Fibroblast of skin of left biceps (primary cell): ENCODE results near the gene GPR18.

ENCODE experiments used
- DNase-seq, 2 experiments: peaks; one replicate each; pipeline ENCODE4 v3.0.0-alpha.2; 2013; ENCODE audit warnings: low read depth in 2 of 2

The GPR18 gene

GRCh38 chr13:99290894-99291293 is 32.7 kb upstream of the GPR18 start:
- no peak for DNase-seq

DNA sequence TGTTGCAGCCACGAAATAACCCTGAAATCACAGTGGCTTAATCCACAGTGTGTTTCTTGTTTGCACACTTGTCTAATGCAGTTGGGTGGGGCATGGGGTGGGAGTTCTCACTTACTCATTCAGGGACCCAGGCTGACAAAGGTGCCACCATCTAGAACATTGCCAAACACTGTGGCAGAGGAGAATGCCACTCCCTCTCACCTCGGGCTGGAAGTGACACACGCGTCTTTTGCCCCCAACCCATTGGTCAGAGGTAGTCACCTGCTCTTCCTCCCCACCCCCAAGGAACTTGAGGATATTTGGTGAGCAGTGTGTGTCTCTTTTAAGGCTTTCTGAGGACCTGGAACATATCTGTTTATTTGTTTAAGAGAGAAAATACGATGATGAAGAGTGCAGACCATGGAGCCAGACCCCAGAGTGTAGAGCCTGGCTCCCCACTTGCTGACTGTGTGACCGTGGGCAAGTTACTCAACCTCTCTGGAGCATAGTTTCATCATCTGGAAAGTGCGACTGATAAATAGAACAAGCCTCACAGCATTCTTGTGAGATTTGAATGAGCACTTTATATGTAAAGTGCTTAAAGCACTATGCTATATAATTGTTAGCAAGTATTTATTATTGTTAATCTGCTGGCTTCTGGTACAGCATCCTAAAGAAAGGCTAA is 31.6 kb upstream of the GPR18 start:
- no peak for DNase-seq

- no peak for DNase-seq
Measured at GRCh38 chr13:99289271-99289670, 31.1 kb upstream of the GPR18 start.

DNA sequence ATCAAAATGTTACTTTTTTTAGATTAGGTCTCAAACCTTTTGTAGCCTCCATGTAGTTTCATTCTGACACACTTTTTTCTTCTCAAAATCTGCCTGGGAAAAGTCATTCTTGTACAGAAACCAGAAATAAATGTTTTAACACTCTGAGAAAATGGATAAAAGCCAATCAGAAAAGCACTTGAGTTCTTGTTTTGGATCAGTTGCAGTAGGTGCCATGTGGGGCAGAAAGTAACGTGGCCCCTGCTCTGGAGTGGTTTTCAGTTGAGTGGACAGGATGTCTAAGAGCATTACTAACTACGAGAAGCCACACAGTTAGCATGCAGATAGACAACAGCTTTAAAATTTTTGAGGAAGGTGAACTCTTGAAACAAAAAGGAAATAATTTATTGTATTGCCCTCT is 29.9 kb upstream of the GPR18 start:
- DNase-seq, result no peak

GRCh38 chr13:99287551-99287950 is 29.4 kb upstream of the GPR18 start:
- DNase-seq, result no peak

- no peak for DNase-seq
Measured at GRCh38 chr13:99285432-99286182, 27.4 kb upstream of the GPR18 start.

DNA sequence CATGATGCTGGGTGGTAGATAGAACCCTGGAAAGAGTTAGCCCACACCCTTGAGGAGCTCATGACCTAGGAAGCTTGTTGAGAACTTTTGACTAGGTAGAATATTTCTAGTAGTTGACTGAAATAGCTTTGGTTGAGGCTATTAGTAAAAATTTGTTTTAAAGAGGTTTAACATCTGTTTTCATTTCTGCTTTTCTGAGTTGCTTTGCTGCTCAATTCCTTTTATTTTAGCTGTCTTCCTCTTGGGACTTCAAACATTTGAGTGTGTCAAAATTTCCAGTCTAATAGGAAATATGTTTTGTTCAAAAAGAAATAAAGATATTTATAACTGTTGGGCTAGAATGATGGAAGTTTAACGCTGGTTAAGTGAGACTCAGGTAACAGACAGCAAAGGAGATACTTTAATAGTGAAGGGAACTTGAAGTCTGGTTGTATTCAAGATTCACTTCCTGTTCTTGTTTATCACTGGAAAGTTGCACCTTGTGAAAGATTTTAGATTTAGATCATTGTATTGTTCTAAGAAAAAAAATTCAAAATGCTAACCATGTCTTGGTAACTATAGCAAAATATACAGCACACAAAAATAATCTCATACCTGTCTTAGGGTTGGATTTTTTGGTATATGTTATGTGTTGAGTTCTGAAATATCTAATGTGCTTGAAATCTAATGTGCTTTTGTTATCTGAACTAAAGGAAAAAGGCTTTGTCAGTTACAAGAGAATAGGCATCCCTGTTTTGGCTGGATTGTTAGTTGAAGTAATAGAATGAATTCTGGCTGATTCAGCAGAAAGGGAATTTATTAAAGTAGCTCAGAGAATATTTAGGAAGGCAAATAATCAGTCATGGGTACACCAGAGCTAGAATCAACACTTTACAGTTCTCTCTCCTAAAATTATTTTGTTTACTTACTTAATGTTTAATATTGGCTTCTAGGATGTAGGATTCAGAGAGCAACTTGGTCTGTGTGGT is 24.4 kb upstream of the GPR18 start:
- peak in 1 of 2 experiments; percentile 25 for DNase-seq

DNA sequence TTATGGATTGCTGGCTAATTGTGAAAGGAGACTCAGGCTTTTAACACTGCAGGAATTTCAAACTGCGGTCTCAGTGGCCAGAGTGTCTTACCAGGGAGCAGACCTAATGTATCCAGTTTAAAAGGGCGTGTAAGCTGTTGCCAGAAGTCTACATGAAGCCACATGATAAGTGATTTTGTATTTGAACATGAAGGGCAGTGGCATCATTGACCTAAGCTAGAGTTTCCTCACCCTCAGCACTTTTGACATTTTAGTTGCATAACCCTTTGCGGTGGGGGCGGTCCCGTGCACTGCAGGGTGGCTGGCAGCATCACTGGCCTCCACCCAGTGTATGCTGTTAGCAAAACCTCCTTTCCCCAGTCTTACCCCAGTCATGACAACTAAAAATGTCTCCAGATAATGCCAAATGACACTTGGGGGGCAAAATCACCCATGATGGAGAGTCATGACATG is 23.7 kb upstream of the GPR18 start:
- no peak for DNase-seq

GRCh38 chr13:99280166-99280565 is 22.0 kb upstream of the GPR18 start:
- DNase-seq, result peak in 1 of 2 experiments; percentile 44

GRCh38 chr13:99279637-99280036 is 21.5 kb upstream of the GPR18 start:
- no peak for DNase-seq

GRCh38 chr13:99278843-99279242 is 20.7 kb upstream of the GPR18 start:
- DNase-seq, result no peak

GRCh38 chr13:99278200-99278599 is 20.0 kb upstream of the GPR18 start:
- no peak for DNase-seq

DNA sequence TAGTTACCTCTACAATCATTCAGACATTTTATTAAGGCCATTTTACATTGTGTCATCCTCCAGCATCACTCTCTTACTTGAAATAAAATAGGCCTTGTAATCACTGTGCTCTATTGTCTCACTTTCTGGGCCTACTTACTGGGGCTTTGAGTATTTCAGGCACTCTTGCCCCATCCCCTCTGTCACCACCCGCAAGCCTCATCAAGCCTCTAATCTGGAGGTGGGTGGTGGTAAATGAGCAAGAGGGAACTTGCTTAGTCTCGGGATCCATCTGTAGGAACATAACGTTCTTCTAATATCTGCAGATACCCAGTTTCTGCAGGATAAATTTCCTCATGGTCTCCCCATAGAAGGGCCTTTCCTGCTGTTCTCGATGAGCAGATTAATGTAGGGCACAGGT is 19.4 kb upstream of the GPR18 start:
- DNase-seq, result no peak

GRCh38 chr13:99276706-99277105 is 18.5 kb upstream of the GPR18 start:
- DNase-seq, result no peak

DNA sequence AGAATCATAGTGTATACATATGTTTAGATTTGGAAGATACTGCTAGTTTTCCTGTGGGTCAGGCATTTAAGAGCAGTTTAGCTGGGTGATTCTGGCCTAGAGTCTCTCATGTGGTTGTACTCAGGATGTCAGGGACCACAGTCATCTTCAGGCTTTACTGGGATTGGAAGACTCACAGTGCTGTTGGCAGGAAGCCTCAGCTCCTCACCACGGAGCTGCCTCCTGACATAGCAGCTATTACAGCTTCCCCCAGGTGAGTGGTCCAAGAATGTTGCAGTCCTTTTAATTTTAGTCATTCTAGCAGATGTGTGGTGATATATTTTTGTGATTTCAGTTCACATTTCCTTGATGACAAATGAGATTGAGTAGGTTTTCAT is 16.9 kb upstream of the GPR18 start:
- DNase-seq, result peak in 1 of 2 experiments; percentile 40

DNA sequence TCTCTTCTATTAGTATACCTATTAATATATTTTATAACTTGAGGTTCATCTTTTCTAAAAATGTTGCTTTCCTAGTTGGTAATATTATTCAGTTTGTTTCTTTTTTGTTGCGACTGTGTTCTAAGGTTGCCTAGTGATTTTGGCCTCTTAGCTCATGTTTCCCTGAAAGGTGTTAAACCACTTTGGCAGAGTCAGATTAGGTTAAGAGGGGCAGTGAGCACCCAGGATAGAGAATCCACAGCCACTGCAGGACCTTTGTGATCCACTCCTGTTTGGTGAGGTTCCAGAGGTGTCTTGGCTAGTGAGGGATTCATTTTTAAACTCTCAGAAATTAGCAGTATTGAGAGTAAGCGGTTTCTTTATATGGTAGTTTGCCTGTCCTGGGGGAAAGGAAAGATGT is 14.9 kb upstream of the GPR18 start:
- no peak for DNase-seq

GRCh38 chr13:99272481-99272880 is 14.3 kb upstream of the GPR18 start:
- DNase-seq, result no peak

DNA sequence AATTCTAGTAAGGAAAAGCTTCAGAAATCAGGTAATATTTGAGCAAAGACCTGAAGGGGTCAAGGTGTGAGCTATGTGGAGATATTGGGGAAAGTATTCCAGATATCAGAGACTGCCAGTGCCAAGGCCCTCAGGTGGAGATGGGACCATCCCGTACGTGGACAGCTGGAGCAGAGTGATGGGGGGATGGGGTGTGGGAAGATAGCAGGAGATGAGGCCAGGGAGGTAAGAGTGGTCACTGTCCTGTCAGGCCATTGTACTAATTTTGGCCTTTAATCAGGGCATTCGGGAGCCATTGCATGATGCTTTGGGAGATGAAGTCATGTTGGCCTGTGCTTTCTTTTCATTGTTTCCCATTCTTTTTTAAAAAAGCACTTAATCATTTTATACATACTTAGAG is 13.1 kb upstream of the GPR18 start:
- DNase-seq, result no peak

DNA sequence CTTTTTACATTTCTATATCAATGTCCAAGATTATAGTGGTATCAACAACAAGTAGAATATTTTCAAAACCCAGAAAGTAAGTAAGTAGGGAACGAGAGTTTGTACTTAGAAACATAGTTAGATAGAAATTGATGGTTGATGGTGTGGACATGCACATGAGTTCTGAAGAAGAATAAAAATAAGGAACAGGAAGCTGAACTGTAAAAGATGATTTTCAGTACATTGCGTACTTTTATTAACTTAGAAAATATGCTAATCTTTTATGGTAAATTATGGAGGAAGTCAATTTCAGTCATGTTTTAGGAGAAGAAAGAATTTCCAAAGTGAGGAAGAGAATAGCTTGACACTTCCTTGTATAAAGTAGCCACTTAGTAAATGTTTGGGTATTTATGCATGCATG is 12.3 kb upstream of the GPR18 start:
- no peak for DNase-seq

DNA sequence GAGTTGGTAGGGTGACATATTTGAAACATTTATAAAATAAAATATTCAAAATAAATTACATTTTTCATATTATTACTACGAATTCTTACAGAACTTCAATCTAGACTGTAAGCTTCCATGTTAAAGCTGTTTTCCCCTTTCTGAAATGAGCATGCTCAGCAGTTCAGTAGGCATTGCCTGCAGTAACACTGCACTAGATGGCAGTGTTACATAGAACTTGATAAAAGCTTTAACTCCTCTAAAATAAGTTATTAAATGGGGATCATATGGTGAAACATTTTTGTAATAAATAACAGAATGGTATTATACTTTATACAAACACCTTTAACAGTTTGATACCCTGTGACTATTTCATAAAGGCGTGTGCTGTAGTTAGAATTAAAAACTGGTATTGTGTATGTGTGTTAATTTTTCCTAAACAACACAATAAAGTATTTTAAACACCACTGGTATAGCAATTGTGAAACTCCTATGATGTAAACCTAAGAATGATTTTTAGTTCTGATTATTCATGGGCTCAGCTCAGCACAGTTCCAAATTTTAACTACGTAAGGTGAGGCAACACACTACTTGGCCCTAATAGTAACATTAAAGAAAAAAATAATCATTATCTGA is 11.6 kb upstream of the GPR18 start:
- DNase-seq, result peak in 1 of 2 experiments; percentile 42

- DNase-seq, result no peak
Measured at GRCh38 chr13:99268822-99269221, 10.6 kb upstream of the GPR18 start.

DNA sequence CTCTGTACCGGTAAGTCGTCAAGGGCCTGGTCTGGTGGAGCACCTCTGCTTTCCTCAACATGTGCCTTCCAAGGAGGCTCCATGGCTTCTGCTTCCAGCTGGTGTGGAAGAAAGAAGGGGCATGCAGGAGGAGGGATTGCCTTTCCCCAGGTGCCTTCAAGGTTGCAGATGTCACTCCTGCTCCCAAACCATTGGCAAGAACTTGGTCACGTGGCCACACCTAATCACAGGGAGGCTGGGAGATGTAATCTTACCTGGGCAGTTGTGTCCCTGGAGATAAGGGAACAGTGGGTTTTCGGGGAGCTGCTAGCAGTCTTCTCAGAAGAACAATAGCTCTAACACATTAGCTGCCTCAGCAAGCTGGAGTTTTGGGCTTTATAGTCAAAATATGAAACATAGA is 9.7 kb upstream of the GPR18 start:
- DNase-seq, result no peak
